Measurements from ENCODE around the gene DEPP1.

Gene DEPP1

DNA sequence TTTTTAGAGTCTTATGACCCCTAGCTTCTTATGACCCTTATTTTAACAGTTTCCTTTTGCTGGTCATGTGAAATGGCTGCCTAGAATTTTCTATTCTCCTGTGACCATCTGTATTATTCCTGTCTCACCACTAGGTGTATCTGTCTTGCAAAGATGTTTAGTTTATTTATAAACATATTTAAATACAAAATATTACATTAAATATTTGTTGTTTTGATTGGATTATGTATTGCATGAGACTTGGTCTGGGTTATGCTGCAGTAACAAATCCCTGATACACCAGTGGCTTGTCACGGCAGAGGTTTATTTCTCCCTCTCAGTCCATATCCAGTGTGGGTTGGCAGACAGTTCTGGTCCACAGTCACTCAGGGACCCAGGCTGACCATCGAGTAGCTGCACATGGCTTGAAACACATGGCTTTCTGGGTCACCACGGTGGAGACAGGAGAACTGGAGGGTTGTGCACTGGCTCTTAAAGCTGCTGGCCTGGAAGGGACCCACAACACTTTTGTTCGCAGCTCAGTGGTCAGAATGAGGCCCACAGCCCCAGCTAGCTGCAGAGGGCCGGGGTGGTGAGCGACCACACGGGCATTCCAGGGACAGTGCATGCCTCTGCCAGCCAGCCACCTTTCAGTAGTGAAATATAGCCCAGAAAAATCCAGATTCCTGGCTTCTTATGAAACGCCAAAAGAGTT is 11.6 kb downstream of the DEPP1 start:
- no peak for DNase-seq
- Histone ChIP-seq H3K27ac (no peak overlapping the region), H3K4me3 (ENCODE audit: low read depth, low read length) (no peak overlapping the region), H3K36me3 (replicated peaks) (no peaks in the 10 kb centered on the region), H3K27me3 (replicated peaks) (no peaks in the 10 kb centered on the region)
- TF ChIP-seq, protein P1, sequence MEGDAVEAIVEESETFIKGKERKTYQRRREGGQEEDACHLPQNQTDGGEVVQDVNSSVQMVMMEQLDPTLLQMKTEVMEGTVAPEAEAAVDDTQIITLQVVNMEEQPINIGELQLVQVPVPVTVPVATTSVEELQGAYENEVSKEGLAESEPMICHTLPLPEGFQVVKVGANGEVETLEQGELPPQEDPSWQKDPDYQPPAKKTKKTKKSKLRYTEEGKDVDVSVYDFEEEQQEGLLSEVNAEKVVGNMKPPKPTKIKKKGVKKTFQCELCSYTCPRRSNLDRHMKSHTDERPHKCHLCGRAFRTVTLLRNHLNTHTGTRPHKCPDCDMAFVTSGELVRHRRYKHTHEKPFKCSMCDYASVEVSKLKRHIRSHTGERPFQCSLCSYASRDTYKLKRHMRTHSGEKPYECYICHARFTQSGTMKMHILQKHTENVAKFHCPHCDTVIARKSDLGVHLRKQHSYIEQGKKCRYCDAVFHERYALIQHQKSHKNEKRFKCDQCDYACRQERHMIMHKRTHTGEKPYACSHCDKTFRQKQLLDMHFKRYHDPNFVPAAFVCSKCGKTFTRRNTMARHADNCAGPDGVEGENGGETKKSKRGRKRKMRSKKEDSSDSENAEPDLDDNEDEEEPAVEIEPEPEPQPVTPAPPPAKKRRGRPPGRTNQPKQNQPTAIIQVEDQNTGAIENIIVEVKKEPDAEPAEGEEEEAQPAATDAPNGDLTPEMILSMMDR (IDR thresholded peaks at IDR 0.05; ENCODE audit: low read depth, low read length, missing control alignments) = no peak
- in situ Hi-C loops (cut with HindIII; ENCODE audit: low pct_ligation_motif_present, low sequenced_read_pairs) = no loop called here

- H3K36me3 ChIP-seq (replicated peaks) = no peaks in the 10 kb centered on the region
- no peak overlapping the region for H3K4me3 ChIP-seq (ENCODE audit: low read depth, low read length)
- no peak for DNase-seq
- TF ChIP-seq, protein P1 (IDR thresholded peaks at IDR 0.05; ENCODE audit: low read depth, low read length, missing control alignments) = no peak
- in situ Hi-C loops (cut with HindIII; ENCODE audit: low pct_ligation_motif_present, low sequenced_read_pairs) = no loop called here
- H3K27me3 ChIP-seq (replicated peaks) = no peaks in the 10 kb centered on the region
- no peak overlapping the region for H3K27ac ChIP-seq
Observed at GRCh38 chr10:44966129-44966815, 12.3 kb downstream of the DEPP1 start.

DNA sequence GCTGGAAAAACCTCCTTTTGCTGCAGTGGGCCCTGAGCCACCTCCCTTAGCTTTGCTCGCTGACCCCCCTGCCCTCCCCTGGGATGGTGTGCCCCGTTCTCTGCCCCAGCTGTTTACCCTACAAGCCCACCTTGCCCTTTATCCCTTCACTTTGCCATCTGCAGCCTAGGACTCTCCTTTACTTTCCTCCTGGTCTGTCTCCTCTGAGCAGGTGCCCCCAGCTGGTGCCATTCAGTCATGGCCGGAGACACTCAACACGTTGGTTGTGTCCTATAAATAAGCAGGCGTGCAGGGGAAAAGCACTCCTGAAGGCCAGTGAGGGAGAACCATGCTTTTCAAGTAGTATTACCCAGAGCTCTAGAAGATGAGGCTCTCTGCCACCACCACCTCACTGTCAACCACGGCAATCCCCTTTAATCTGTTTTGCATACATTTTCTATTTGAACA is 12.9 kb downstream of the DEPP1 start:
- DNase-seq = no peak
- in situ Hi-C loops (cut with HindIII; ENCODE audit: low pct_ligation_motif_present, low sequenced_read_pairs) = no loop called here
- Histone ChIP-seq H3K4me3 (ENCODE audit: low read depth, low read length) (no peak overlapping the region), H3K27ac (no peak overlapping the region), H3K27me3 (replicated peaks) (no peaks in the 10 kb centered on the region), H3K36me3 (replicated peaks) (no peaks in the 10 kb centered on the region)
- TF ChIP-seq, protein P1 (IDR thresholded peaks at IDR 0.05; ENCODE audit: low read depth, low read length, missing control alignments) = no peak

DNA sequence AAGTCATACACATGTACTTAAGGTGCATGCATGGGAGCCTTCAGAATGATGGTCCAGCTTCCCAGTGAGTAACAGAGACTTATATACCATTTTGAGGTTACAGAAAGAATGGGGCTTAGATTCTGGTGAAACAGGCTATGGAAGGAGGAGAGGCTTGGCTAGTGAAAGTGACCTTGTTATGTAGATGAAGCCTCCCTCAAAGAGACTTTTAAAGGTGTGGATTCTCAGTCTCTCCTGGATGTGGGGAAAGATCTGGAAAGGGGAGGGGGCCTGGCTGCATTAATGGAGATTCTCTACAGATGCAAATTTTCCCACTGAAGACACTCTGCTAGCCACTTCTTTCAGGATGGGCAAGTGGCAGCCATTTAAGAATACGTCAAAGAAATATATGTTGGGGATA is 13.5 kb downstream of the DEPP1 start:
- no peaks in the 10 kb centered on the region for H3K36me3 ChIP-seq (replicated peaks)
- no peak overlapping the region for H3K4me3 ChIP-seq (ENCODE audit: low read depth, low read length)
- in situ Hi-C loops (cut with HindIII; ENCODE audit: low pct_ligation_motif_present, low sequenced_read_pairs) = no loop called here
- no peak overlapping the region for H3K27ac ChIP-seq
- no peaks in the 10 kb centered on the region for H3K27me3 ChIP-seq (replicated peaks)
- DNase-seq = no peak
- TF ChIP-seq, protein P1 (IDR thresholded peaks at IDR 0.05; ENCODE audit: low read depth, low read length, missing control alignments) = no peak

- DNase-seq = no peak
- TF ChIP-seq, protein P1 (IDR thresholded peaks at IDR 0.05; ENCODE audit: low read depth, low read length, missing control alignments) = no peak
- in situ Hi-C loops (cut with HindIII; ENCODE audit: low pct_ligation_motif_present, low sequenced_read_pairs) = no loop called here
- Histone ChIP-seq H3K27ac (no peak overlapping the region), H3K36me3 (replicated peaks) (no peaks in the 10 kb centered on the region), H3K4me3 (ENCODE audit: low read depth, low read length) (no peak overlapping the region), H3K27me3 (replicated peaks) (no peaks in the 10 kb centered on the region)
Observed at GRCh38 chr10:44963772-44964633, 14.6 kb downstream of the DEPP1 start.
